Stomach (tissue), 4 donors: ENCODE measurements around the gene TMEM8B.

Experiments
- CTCF ChIP-seq, 7 experiments: fragments of 450-650 bp in 4 of 7; fragments of 200-600 bp in 3 of 7; sonication (generic) in 3 of 7; IDR thresholded peaks; one replicate each; pipeline ENCODE4 v1.5.1; 2016 to 2019; ENCODE audit warnings: antibody characterized with exemption in 7 of 7, control low read depth in 2 of 7, mild to moderate bottlenecking in 1 of 7
- EP300 ChIP-seq: sonication (generic); formaldehyde crosslinking; IDR thresholded peaks from one replicate; pipeline ENCODE4 v1.6.1; 2017; ENCODE audit warnings: antibody characterized with exemption
- POLR2A ChIP-seq, 4 donors: fragments of 450-650 bp; IDR thresholded peaks; one replicate each; pipeline ENCODE4 v1.6.1; 2016; ENCODE audit warnings: antibody characterized with exemption in 4 of 4, control low read depth in 2 of 4, mild to moderate bottlenecking in 1 of 4, moderate library complexity in 1 of 4
- POLR2AphosphoS5 ChIP-seq, 3 donors: sonication (generic); formaldehyde crosslinking; IDR thresholded peaks; one replicate each; pipeline ENCODE4 v1.6.1; 2016; ENCODE audit warnings: antibody characterized with exemption in 3 of 3

GRCh38 chr9:35814841-35815543, 14.0 kb upstream of the TMEM8B start, which contains the start of gene HINT2:
- TF ChIP-seq EP300 (no peak), CTCF (IDR thresholded peaks at IDR 0.05) (no peak), POLR2A (IDR thresholded peaks at IDR 0.05) (peak in 1 of 4 donors; percentile 86), POLR2AphosphoS5 (IDR thresholded peaks at IDR 0.05) (peak; percentile 68 to 96 (median 95))
